DMS153 treated with DMSO at 0.1 percent for 48 hours (cell line): ENCODE measurements around the gene LYSMD1.

Experiments
- DNase-seq: peaks from one replicate; lab custom pipeline; 2025; ENCODE audit not compliant: unreplicated experiment; lab: John Stamatoyannopoulos, UW

LYSMD1 gene

GRCh38 chr1:151175863-151176262 lies 10.2 kb upstream of the LYSMD1 start, which contains the start of gene TMOD4:
TMOD4 (minus strand) TSS chr1:151175981; CDS start chr1:151174875, 1,106 bp downstream.
- no peak for DNase-seq

- DNase-seq: no peak
These were observed 9.5 kb upstream of the LYSMD1 start for GRCh38 chr1:151175041-151175741.

- DNase-seq: no peak
These were observed 5.5 kb upstream of the LYSMD1 start for GRCh38 chr1:151171190-151171589.

- DNase-seq: no peak
These were observed 1.4 kb upstream of the LYSMD1 start for GRCh38 chr1:151167116-151167515.

GRCh38 chr1:151166505-151166956 lies 829 bp upstream of the LYSMD1 start:
- no peak for DNase-seq

- peak; percentile 56 for DNase-seq
These were observed 393 bp downstream of the LYSMD1 start for GRCh38 chr1:151165281-151165737.

- DNase-seq: no peak
These were observed 896 bp downstream of the LYSMD1 start for GRCh38 chr1:151164732-151165280.

- DNase-seq: no peak
These were observed 6.3 kb downstream of the LYSMD1 start for GRCh38 chr1:151159373-151159772.

- no peak for DNase-seq
These were observed 6.9 kb downstream of the LYSMD1 start for GRCh38 chr1:151158751-151159251.

- DNase-seq: no peak
These were observed 7.4 kb downstream of the LYSMD1 start for GRCh38 chr1:151158326-151158725.

GRCh38 chr1:151157067-151157531 lies 8.6 kb downstream of the LYSMD1 start:
- DNase-seq: no peak

GRCh38 chr1:151156515-151156819 lies 9.2 kb downstream of the LYSMD1 start, which contains the start of gene TNFAIP8L2:
TNFAIP8L2 (plus strand) TSS chr1:151156649; CDS start chr1:151158698, 2,049 bp downstream.
- no peak for DNase-seq

GRCh38 chr1:151147665-151148064 lies 18.0 kb downstream of the LYSMD1 start:
- no peak for DNase-seq

GRCh38 chr1:151147132-151147503 lies 18.6 kb downstream of the LYSMD1 start:
- DNase-seq: no peak

GRCh38 chr1:151146412-151147131 lies 19.1 kb downstream of the LYSMD1 start, which contains the start of gene SEMA6C:
SEMA6C (minus strand) TSS chr1:151146631; CDS start chr1:151142621, 4,010 bp downstream.
- peak; percentile 93 for DNase-seq

GRCh38 chr1:151146072-151146411 lies 19.7 kb downstream of the LYSMD1 start:
- no peak for DNase-seq

GRCh38 chr1:151145304-151146071 lies 20.2 kb downstream of the LYSMD1 start:
- DNase-seq: no peak

GRCh38 chr1:151144474-151145303 lies 21.0 kb downstream of the LYSMD1 start:
- DNase-seq: no peak

- DNase-seq: no peak
These were observed 21.7 kb downstream of the LYSMD1 start for GRCh38 chr1:151143986-151144385.

GRCh38 chr1:151143057-151143435 lies 22.7 kb downstream of the LYSMD1 start:
- no peak for DNase-seq
